GM21360 (cell line): ENCODE measurements around the gene NOXRED1.
A peak's percentile ranks its signal among the peaks of the same experiment; 100 is the strongest.

Experiments used
- ATAC-seq: cut with Tn5 transposase; IDR thresholded peaks from one replicate; pipeline ENCODE4 v1.9.1; 2021; ENCODE audit warnings: mild to moderate bottlenecking, moderate library complexity; ENCODE audit not compliant: unreplicated experiment

NOXRED1 gene

GRCh38 chr14:77409131-77409533 is 14.2 kb downstream of the NOXRED1 start:
- ATAC-seq, result no peak

- no peak for ATAC-seq
These were observed 16.2 kb downstream of the NOXRED1 start for GRCh38 chr14:77407158-77407557.

GRCh38 chr14:77406718-77407117 is 16.6 kb downstream of the NOXRED1 start:
- no peak for ATAC-seq

DNA sequence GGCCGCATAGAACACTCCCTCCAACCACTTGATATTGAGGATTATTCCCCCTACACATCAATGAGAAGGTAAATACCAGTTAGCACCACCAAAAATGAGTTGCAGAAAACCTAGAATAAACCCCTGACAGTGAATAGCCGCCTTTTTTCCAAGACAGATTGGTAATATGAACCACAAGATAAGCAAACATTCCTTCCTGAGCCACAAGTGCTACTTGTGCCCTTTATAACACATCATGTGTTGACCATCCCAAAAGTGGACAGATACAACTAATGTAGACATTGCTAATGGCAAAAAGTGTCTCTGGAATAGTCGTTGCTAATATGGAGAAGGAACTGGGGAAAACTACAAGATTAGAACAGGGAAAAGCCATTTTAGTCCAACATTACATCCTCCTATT is 17.2 kb downstream of the NOXRED1 start:
- no peak for ATAC-seq

DNA sequence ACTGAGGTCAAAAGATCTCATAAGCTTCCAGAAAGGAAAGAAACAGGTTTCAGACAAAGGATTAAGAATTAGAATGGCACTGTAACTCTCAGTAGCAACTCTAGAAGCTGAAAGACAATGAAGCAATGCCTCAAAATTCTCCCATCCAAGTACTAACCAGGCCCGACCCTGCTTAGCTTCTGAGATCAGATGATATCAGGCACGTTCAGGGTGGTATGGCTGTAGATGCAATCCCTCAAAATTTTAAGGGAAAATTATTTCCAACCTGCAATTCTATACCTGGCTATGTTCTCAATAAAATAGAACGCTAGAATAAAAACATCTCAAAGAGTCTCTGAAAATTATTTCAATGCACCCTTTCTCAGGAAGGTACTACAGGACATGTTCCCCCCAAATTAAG is 19.6 kb downstream of the NOXRED1 start:
- no peak for ATAC-seq

- ATAC-seq, result no peak
These were observed 23.1 kb downstream of the NOXRED1 start for GRCh38 chr14:77400216-77400615.

DNA sequence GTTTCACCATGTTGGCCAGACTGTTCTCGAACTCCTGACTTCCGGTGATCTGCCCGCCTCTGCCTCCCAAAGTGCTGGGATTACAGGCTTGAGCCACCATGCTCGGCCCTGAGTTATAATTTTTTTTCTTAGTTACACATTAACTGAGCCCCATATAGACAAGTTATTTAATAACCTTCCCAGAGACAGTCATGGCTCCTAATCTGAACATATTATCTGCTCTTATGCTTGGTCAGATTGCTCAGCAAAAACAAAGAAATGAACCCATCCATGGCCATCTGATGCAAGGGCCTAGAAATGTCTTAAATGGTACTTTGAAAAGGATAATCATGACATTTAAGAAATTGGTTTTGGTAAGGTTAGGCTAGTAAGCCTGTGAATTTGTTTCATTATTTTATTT is 33.1 kb downstream of the NOXRED1 start:
- no peak for ATAC-seq

DNA sequence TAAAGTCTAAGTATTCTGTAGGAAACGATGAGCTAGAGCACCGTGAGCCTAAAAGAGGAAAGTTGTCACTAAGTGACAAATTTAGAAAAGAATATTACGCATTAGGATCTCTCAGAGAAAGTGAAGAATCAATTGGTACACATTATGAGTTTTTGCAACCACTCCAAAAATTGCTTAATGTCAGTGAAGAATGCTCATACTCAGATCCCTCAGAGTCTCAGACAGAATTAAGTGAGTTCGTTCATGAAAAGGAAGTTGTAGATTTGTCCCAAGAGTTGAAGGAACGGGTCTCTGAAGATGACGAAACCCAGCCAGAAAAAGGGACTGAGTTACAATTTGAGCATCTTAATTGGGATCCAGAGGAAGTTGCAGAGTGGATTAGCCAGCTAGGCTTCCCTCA is 44.6 kb downstream of the NOXRED1 start:
- ATAC-seq, result no peak

- ATAC-seq, result no peak
These were observed 45.9 kb downstream of the NOXRED1 start for GRCh38 chr14:77377502-77377844.

DNA sequence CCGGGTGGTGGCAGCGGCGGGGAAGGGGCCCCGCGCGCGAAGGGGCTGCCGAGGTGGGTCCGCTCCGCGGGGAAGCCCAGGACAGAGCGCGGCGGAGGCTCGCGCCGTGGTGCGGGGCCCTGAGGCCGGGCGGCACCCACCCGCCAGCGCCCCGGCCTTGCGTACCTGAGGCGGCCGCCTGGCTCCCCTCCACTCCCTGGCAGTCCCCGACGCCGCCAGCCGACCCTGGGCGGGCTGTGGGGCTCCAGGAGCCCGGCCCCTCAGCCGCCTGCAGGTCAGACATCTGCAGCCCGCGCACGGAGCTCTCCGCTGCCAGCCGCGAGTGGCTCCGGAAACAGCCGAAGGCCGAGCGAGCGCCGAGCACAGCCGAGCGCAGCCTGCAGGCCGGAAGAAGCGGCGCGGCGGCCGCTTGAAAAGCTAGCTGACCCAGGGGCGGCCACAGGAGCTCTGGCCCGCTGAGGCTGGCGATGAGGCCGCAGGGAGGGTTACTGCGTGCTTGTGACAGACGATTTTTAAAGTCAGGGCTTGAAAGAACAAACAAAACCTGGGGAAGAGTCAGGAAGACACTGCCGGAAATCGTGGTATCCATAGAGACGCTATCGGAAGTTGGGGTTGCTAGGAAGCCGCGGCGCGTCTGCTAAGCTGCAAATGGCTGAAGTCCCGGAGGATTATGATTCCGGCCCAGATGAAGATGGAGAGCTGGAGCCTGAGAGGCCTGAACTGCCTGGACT is 46.4 kb downstream of the NOXRED1 start, which contains the start of the genes SAMD15 and TMED8:
TSS of gene SAMD15 (plus strand) at position 609 of the 731 bp plus-strand sequence. CDS start at position 649, 40 bp downstream.
TSS of gene TMED8 (minus strand) at position 324 of the 731 bp plus-strand sequence. CDS start at position 283, 41 bp downstream.
- peak; percentile 81 for ATAC-seq

GRCh38 chr14:77375973-77376770 is 47.2 kb downstream of the NOXRED1 start:
- ATAC-seq, result peak; percentile 10

DNA sequence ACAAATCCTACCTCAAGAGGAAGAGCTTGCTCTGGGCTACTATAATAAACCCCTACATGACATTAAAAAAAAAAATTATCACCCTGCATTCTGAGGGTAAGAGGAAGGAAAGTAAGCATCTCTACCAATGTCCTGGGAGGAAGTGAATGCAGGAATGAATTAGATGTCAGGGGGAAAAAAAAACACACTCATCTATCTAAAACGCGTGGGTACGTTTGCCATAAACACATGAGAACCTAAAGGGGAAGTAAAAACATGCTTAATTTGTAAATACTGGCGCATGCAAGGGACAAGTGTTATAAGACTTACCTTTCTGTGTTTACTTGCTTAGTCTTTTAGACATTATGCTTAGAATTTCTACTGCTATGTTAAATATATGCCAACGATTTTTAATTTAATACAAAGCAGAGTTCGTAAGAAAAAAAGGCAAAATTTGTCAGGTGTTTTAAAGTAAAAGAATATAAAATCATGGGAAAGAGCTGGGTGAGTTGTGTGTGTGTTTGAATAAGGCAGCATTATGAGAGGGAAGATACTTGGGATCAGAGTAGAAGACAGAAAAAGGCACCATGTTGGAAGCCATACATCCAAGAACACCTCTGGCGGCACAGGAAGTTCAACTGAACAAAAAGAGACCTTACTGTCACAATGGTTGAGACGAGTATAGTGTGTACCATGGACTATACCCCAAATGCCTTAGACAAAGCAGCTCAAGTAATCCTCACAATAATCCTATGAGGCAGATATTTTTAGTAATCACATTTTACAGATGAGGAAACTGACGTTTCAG is 48.0 kb downstream of the NOXRED1 start:
- no peak for ATAC-seq

GRCh38 chr14:77372304-77372841 is 51.0 kb downstream of the NOXRED1 start:
- ATAC-seq, result peak; percentile 28

DNA sequence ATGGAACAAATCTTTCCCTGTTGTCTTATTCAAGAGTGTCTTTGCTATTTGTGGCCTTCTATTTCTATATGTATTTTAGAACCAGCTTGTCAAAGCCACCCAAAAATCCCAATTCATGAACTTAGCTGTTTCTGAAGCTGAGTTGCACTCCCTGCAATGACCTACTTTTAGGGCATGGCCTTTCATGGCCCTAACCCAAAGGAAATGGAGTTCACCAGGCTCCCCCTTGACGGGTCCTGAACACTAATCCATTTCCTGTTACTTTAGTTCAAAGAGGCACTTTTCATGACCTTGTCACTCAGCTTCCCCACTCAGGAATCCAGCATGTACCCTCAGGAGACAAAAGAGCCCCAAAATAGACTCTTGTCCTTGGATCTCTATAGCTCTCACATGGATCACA is 54.0 kb downstream of the NOXRED1 start:
- ATAC-seq, result no peak

GRCh38 chr14:77364146-77364545 is 59.2 kb downstream of the NOXRED1 start:
- no peak for ATAC-seq

DNA sequence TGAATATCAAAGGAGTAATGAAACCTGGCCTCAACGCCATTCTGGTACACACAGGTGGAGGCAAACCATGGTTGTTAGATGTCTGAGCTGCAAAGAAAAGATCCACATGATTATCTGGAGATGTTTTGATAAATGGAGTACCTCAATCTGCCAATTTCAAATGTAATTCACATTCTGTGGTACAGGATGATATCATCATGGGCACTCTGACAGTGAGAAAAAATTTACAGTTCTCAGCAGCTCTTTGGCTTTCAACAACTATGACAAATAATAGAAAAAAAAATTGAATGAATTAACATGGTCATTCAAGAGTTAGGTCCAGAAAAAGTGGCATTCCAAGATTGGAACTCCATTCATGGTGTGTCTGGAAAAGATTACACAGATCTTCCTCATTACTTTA is 63.7 kb downstream of the NOXRED1 start:
- no peak for ATAC-seq

GRCh38 chr14:77356899-77357298 is 66.4 kb downstream of the NOXRED1 start:
- no peak for ATAC-seq

DNA sequence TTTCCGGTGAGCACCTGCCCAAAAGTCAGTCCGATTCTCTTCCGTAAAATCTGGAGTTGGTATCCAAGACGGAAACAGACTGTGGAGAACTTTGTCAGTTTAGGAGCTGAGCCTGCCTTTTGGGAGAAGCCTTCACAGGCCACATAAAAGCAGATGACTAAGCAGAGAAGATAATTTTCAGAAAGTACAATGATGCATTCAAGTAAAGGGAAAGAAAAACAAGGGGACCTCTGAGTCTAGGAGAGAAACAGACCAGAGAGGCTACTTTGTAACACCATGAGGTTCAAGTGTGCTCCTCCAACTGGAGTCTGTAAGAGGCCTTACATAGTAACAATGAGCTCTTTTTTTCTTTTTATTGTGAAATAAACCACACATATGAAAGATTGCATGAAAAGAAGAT is 67.5 kb downstream of the NOXRED1 start:
- ATAC-seq, result no peak

DNA sequence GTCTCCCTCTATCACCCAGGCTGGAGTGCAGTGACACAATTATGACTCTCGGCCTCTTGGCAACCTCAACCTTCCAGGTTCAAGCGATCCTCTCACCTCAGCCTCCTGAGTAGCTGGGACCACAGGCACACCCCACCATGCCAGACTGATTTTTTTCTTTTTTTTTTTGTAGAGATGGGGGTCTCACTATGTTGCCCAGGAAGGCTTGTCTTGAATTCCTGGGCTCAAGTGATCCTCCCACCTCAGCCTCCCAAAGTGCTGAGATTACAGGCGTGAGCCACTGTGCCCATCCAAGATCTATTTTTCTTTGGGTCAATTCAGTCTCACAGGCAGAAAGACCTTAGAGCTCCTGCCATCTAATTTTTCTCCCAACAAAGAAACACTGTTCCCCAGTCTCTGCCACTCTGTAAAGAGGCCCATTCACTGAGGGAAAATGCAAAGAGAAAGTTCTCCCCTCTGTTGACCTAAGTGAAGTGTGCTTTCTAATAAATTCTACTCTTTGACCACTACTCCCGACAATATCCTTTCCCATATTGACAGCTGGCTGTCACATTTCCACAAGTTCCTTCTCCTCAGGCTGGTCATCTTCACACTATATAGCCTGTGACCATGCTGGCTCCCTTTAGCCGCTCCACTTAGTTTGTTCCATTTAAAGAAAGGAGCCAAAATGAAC is 69.7 kb downstream of the NOXRED1 start:
- no peak for ATAC-seq

- ATAC-seq, result no peak
These were observed 75.6 kb downstream of the NOXRED1 start for GRCh38 chr14:77347751-77348150.

DNA sequence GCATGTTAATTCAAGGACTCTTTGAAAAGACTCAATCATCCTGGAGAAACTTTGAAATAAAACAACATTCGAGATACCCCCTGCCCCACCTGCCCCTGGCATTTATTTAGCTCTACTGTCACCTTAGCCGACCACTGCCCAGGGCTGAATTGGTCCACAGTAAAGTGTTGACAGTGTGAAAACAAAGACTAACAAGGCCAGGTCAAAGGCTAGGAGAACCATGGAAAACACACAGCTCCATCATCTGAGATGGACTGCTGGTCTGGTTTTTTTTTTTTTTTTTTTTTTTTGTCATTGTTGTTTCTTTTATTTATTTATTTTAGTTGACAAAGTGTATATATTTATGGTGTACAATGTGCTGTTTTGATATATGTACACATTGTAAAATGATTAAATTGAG is 76.8 kb downstream of the NOXRED1 start:
- no peak for ATAC-seq
